HG02970 (cell line): Measurements from ENCODE around the gene ERBB4.

Experiments
- ATAC-seq: cut with Tn5 transposase; IDR thresholded peaks from one replicate; pipeline ENCODE4 v1.9.1; 2021; ENCODE audit warnings: mild to moderate bottlenecking, moderate library complexity, moderate number of reproducible peaks; ENCODE audit not compliant: unreplicated experiment, low FRiP score

The ERBB4 gene

DNA sequence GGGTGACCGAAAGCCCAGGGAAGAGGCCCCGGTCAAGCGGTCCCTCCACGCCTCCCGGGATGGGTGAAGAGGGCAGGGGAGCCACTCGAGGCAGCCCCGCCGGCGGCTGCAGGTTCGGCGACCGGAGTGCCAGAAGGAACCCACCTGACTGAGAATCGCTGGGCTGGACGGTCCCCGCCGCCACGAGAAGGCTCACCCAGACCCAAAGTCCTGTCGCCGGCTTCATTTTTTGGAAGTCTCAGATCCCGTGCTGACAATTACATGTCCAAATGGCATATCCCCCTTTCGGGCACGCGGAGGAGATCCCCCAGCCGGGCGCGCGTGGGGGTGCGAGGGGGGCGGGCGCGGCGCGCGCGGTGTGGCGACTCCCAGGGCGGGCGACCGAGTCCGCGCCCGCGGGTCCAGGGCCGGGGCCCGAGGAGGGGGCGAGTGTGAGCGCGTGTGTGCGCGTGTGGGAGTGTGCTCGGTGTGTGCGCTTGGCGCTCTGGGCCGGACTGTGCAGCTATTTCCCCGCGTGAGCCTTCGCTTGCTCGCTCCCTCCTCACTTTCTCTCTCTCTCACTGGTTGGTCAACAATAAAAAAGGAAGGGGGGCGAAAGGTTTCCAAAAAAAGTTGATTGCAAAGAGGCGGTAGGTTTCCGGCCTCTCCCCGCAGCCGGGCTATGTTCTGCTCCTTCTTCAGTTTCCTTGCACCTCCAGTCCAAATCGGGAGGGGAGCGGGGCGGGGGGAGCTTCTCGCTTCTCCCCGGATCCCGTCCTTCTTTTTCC, at the start of gene ERBB4:
Gene ERBB4 (minus strand): TSS at position 498 of the 767 bp plus-strand sequence. CDS start 272 bp downstream, at position 226.
- ATAC-seq: no peak

- no peak for ATAC-seq
Measured at GRCh38 chr2:212580117-212580516, 41.5 kb upstream of the ERBB4 start.

DNA sequence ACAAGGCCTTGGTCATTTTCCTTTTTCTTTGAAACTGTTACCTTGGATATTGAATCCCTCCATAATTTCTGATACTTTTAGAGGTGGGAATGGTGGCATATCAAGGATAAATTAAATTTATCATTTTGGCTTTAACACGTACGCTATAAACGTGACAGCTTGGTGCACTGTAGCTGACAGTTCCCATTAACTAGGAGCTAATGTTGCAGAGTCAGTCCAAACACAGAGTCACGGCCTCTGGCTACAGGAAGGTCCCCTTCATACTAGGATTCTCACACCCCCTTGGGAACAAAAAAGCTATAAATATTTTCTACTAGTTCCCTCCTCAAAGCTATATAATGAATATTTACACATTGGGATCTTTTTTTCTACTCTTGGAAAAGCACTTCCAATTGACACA, 17.7 kb upstream of the ERBB4 start:
- no peak for ATAC-seq

- no peak for ATAC-seq
Measured at GRCh38 chr2:212554233-212554632, 15.6 kb upstream of the ERBB4 start.

GRCh38 chr2:212549941-212550340, 11.3 kb upstream of the ERBB4 start:
- no peak for ATAC-seq

- ATAC-seq: no peak
Measured at GRCh38 chr2:212549463-212549862, 10.9 kb upstream of the ERBB4 start.

- ATAC-seq: no peak
Measured at GRCh38 chr2:212548455-212548819, 9.8 kb upstream of the ERBB4 start.

GRCh38 chr2:212547716-212548454, 9.3 kb upstream of the ERBB4 start:
- ATAC-seq: no peak

- no peak for ATAC-seq
Measured at GRCh38 chr2:212546669-212547068, 8.1 kb upstream of the ERBB4 start.

- ATAC-seq: no peak
Measured at GRCh38 chr2:212540341-212540740, 1.7 kb upstream of the ERBB4 start.

DNA sequence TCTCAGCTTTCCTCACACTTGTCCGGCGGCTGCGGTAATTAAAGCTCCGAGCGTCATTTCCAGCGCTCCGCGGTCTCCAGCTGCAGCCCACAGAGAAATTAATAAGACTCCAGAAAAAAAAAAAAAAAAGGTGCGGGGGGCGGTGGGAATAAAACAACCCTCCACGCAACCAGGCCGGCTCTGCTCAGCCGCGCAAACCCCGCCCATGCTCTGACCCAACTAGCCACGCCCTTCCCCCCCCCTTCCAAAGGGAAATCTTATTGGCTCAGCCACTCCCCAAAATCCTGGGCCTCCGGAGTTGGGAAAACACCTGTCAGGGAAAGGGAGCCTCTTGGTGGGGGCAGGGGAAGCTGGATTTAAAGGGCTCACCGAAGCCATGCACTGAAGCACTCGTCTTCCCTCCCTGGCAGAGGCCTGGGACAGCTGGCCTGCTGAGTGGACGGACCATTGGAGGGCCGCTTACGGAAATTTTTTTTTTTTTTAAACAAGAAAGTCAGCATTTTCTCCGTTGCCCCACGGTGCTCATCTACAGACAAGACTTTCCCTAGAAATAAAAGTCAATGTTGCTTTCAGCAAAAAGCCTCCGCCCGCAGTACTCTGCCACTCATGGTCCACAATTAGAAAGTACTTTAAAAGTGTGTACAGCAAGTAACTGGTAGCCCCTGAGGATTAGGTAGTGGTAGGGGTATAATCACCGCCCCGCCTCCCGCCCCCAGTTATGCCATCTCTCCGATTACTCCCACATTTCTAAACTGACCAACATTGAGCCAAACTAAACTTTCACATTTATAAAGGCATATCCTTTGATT, 674 bp upstream of the ERBB4 start:
- ATAC-seq: no peak

- ATAC-seq: no peak
Measured at GRCh38 chr2:212537726-212538304, 787 bp downstream of the ERBB4 start.

- ATAC-seq: no peak
Measured at GRCh38 chr2:212536817-212537725, 1.5 kb downstream of the ERBB4 start.

DNA sequence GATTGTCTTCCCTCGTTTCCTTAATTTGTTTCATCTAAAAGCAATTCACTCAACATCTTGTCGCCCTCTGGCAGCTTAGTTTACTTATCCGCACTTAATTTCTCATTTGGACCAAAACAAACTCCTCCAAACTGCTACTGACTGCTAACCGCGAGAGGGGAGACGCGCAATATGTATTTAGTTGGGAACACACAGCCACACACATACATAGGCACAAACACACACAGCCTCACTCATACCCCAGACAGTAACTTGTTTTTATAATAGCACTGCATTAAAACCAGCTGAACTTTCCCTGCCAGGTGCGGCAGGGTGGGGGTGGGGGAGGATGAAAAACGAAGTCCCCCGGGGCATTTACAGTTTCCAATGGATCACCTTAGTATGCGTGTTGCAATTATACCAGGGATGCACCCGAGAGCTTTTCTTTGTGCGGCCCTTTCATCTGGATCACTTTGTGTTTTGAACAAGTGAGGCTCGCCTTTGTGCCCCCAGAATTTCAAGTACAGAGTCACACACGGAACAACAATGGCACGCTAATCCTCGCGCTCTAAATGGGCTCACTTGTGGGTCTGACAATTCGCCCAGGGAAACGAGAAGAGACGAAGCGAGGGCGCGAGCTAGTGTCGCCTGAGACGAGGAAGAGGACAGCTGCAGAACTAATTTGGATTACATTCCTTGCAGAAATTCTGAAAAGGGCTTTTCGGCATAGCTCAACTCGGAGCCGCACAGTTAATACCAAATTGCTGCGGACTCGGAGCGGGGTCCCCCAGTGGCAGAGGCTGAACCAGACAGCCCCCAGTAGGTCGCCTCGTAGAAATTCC, 2.4 kb downstream of the ERBB4 start:
- no peak for ATAC-seq

DNA sequence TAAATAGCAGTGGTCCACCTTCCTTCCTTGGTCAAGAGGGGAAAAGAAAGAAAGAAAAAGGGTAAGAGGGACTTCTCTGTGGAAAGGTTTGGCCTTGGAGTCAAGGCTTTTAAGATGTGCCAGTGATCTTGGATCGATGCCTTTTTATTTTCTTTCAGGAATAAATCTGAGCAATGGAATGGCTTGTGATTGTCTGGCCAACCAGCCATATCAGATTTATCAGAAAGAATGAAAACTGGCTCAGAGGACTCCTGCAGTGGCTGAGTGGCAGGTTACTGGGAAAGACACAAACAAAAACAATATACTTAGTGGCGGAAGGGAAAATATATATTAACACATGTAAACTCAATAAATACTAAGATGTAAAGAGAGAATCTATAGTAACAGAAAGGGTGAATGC, 4.3 kb downstream of the ERBB4 start:
- ATAC-seq: no peak

DNA sequence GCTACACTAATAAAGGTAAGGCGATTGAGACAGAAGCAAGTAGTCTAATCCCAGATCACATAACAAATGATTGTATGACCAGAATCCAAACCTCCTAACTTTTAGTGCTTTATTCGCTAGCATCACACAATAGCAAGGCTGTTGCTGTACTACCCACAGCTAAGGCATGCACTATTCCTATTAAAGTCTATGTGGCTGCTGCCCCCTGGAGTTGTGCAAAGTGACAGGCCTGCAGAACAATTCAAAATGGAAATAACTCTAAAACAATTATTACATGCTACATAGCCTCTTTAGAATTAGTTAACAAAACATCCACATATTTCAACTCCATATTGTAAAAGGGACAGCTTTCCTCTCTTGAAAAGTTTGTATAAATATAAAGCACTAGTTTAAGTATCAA, 6.0 kb downstream of the ERBB4 start:
- no peak for ATAC-seq

- ATAC-seq: no peak
Measured at GRCh38 chr2:212532087-212532486, 6.5 kb downstream of the ERBB4 start.

DNA sequence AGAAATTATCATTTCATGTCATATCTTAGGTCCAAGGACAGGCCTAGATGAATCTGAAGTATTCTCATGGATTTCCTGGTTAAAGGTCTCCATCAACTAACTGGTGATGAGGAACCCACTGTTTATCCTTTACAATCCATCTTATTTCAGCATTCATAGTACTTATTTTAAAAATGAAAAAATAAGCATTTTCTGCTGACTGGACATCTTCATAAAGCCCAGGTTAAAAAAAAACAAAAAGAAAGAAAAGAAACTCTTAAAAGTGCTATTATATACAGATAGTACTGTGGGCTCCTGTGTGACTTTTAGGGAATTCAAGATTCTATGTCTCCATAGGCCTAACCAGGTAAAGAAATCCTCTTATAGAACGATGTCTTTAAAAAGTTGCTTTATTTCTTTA, 7.1 kb downstream of the ERBB4 start:
- no peak for ATAC-seq

GRCh38 chr2:212530991-212531390, 7.6 kb downstream of the ERBB4 start:
- no peak for ATAC-seq
